GM12878 (cell line): ENCODE data around the gene HUNK. TPM values are rescaled to one million over a fixed set of nuclear protein-coding genes. Genes with fewer than 3 reads are reported as not detected.

Source experiments
- ATAC-seq: fragments of 200-7000 bp; cut with Tn5 transposase; 3 replicates; pipeline ENCODE4 v1.9.1; 2020; ENCODE audit warnings: mild to moderate bottlenecking, moderate library complexity
- BruUV-seq: library from RNA; stranded (reverse); fragments of 400-500 nt; replicated peaks from 2 replicates; lab custom pipeline; 2021; lab: Mats Ljungman, UMichigan
- CTCF ChIA-PET: fragments of 300-600 bp; sonication (Branson Sonifier 250); formaldehyde crosslinking; extraction: SDS; loops from one replicate; lab custom pipeline; 2021; ENCODE audit warnings: inconsistent platforms; lab: Yijun Ruan, JAX
- POLR2A ChIA-PET: fragments of 350-600 bp; formaldehyde crosslinking; extraction: SDS; loops from one replicate; lab custom pipeline; 2021; ENCODE audit warnings: inconsistent platforms; lab: Charles Lee
- RAD21 ChIA-PET: fragments of 300-600 bp; sonication (Branson Sonifier 250); formaldehyde crosslinking; loops from one replicate; lab custom pipeline; 2023; ENCODE audit warnings: antibody characterized with exemption; ENCODE audit not compliant: unreplicated experiment; lab: Charles Lee
- SMC1A ChIA-PET: fragments of 300-600 bp; sonication (Branson Sonifier 250); formaldehyde crosslinking; loops from one replicate; lab custom pipeline; 2023; ENCODE audit not compliant: unreplicated experiment, uncharacterized antibody; lab: Charles Lee
- DNase-seq: peaks from one replicate; pipeline ENCODE4 v3.0.0-alpha.2; 2011; ENCODE audit warnings: low read depth, low spot score
- FAIRE-seq: peaks from 3 replicates; lab custom pipeline; 2011; peaks lifted over from hg19 to GRCh38; lab: Jason Lieb, UNC
- H2AFZ ChIP-seq: 2 replicates; pipeline ENCODE4 v1.6.0; 2011; ENCODE audit warnings: low read depth, low read length, control low read depth; ENCODE audit not compliant: control insufficient read depth
- H3K27ac ChIP-seq: 2 replicates; pipeline ENCODE4 v1.5.1; 2011; ENCODE audit warnings: control low read depth; ENCODE audit not compliant: control insufficient read depth, insufficient read depth
- H3K27me3 ChIP-seq, 2 experiments: replicated peaks in 1 of 2; 2 replicates each; pipeline versions ENCODE4 v1.6.0 to v1.6.1; 2011; ENCODE audit warnings: low read length in 1 of 2; ENCODE audit not compliant: control insufficient read depth in 2 of 2, insufficient read depth in 2 of 2
- H3K36me3 ChIP-seq, 2 experiments: 2 replicates each; pipeline ENCODE4 v1.5.1; 2011; ENCODE audit warnings: low read length in 1 of 2; ENCODE audit not compliant: control insufficient read depth in 2 of 2, insufficient read depth in 2 of 2
- H3K4me1 ChIP-seq: 2 replicates; pipeline ENCODE4 v1.6.1; 2011; ENCODE audit warnings: mild to moderate bottlenecking, low read length, moderate library complexity, mixed read lengths; ENCODE audit not compliant: control insufficient read depth, insufficient read depth
- H3K4me2 ChIP-seq: 2 replicates; pipeline ENCODE4 v1.6.0; 2011; ENCODE audit warnings: control low read depth; ENCODE audit not compliant: control insufficient read depth, insufficient read depth
- H3K4me3 ChIP-seq: fragments of 200-600 bp; sonication (generic); 2 replicates; pipeline ENCODE4 v1.5.1; 2016
- H3K79me2 ChIP-seq: 2 replicates; pipeline ENCODE4 v1.6.0; 2011; ENCODE audit warnings: low read length; ENCODE audit not compliant: control insufficient read depth, insufficient read depth
- H3K9ac ChIP-seq: 2 replicates; pipeline ENCODE4 v1.8.0; 2011; ENCODE audit warnings: low read length, control low read depth, mixed read lengths; ENCODE audit not compliant: control insufficient read depth, insufficient read depth
- H3K9me3 ChIP-seq: replicated peaks from 3 replicates; pipeline ENCODE4 v1.5.1; 2011; ENCODE audit warnings: mild to moderate bottlenecking, low read length; ENCODE audit not compliant: control insufficient read depth, insufficient read depth
- H4K20me1 ChIP-seq: 2 replicates; pipeline ENCODE4 v1.6.0; 2011; ENCODE audit not compliant: control insufficient read depth, insufficient read depth
- MTA3 ChIP-seq: IDR thresholded peaks from 2 replicates; pipeline ENCODE4 v1.6.1; 2012; ENCODE audit warnings: low read length, inconsistent platforms, borderline replicate concordance
- NR2C1 ChIP-seq: fragments of 450-650 bp; IDR thresholded peaks from 2 replicates; pipeline ENCODE4 v1.6.1; 2017; ENCODE audit warnings: antibody characterized with exemption, mild to moderate bottlenecking, moderate library complexity
- PAX5 ChIP-seq: IDR thresholded peaks from 2 replicates; pipeline ENCODE4 v1.6.1; 2011; ENCODE audit warnings: low read depth, low read length, borderline replicate concordance
- WGBS: methylation state at CpG from one replicate; pipeline ENCODE4 v1.1.6; 2016; ENCODE audit warnings: low lambda C conversion rate; ENCODE audit not compliant: insufficient replicate concordance, insufficient coverage; ENCODE audit errors: missing lambda C conversion rate; 5-methylcytosine and 5-hydroxymethylcytosine counted together
- in situ Hi-C: fragments of 300-500 bp; cut with MboI; formaldehyde crosslinking; loops from 9 replicates; pipeline ENCODE4 v1.14.3; 2018; ENCODE audit warnings: mixed read lengths
- intact Hi-C: fragments of 100-400 bp; cut with micrococcal nuclease; formaldehyde crosslinking; loops from one replicate; pipeline ENCODE4 v1.14.2; 2022; ENCODE audit not compliant: unreplicated experiment
- polyA plus RNA-seq, 11 experiments: library from polyadenylated mRNA; depleted of rRNA in 4 of 11; unstranded in 6 of 11; stranded (reverse) in 5 of 11; fragments of >200 nt; fragmentation: Nextera tagmentation in 4 of 11; fragmentation: Illumina TruSeq in 1 of 11; extraction: Ambion mirVana in 4 of 11; extraction: Trizol in 1 of 11; gene quantifications; 1 replicate in 1 of 11; 2 replicates in 10 of 11; pipeline versions ENCODE4 v1.2.1 to v1.2.3, GENCODE V29; 2011 to 2016; ENCODE audit warnings: inconsistent platforms in 2 of 11, missing spikeins in 2 of 11, low read depth in 1 of 11
- total RNA-seq, 4 experiments: library from RNA; depleted of rRNA in 3 of 4; stranded (reverse); fragments of >200 nt in 3 of 4; fragmentation: Illumina TruSeq in 1 of 4; extraction: Trizol in 1 of 4; gene quantifications; 2 replicates each; pipeline versions ENCODE4 v1.2.1 to v1.2.3, GENCODE V29; 2013 to 2021
- TF ChIP-seq, protein P1 (sequence below): fragments of 450-650 bp; IDR thresholded peaks from 2 replicates; pipeline ENCODE4 v1.6.1; 2017; ENCODE audit warnings: mild to moderate bottlenecking
- TF ChIP-seq, protein P2 (sequence below): IDR thresholded peaks from 2 replicates; pipeline ENCODE4 v1.6.1; 2011; ENCODE audit warnings: low read depth, mild to moderate bottlenecking, low read length, moderate library complexity, borderline replicate concordance; ENCODE audit errors: extremely low read depth
- TF ChIP-seq, protein P3 (sequence below): fragments of 450-650 bp; IDR thresholded peaks from 2 replicates; pipeline ENCODE4 v1.6.1; 2017; ENCODE audit warnings: mild to moderate bottlenecking, low read depth, inconsistent platforms; ENCODE audit not compliant: poor library complexity, severe bottlenecking
- TF ChIP-seq, protein P4 (sequence below): IDR thresholded peaks from 2 replicates; pipeline ENCODE4 v1.6.1; 2012; ENCODE audit warnings: low read length, inconsistent platforms

The HUNK gene
- total and polyA plus RNA-seq, 10 of the 15 experiments (the other 5 are each of a cell fraction or from before 2014, with no cell fraction given), result under 0.01 to 0.14 (median 0.03) TPM; not detected in 7

DNA sequence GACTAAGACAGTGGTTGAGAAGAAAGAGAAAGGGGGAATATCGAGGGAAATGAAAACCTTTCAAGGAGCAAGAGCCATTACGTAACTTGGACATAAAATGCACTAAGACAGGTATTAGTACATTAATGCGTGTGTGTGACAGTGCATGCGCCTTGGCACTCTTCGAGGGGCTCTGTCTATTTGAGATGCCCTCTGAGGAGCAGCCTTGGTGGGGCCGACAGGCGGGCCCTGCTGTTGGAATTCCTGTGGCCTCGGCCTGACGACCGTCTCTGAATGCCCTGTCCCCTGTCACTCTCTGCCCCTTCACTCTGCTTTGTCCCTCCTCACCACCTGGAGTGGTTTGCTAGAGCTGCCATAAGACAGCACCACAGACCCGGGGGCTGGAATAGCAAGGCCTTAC, 12.3 kb downstream of the HUNK start (continued):
- TF ChIP-seq, protein P1, sequence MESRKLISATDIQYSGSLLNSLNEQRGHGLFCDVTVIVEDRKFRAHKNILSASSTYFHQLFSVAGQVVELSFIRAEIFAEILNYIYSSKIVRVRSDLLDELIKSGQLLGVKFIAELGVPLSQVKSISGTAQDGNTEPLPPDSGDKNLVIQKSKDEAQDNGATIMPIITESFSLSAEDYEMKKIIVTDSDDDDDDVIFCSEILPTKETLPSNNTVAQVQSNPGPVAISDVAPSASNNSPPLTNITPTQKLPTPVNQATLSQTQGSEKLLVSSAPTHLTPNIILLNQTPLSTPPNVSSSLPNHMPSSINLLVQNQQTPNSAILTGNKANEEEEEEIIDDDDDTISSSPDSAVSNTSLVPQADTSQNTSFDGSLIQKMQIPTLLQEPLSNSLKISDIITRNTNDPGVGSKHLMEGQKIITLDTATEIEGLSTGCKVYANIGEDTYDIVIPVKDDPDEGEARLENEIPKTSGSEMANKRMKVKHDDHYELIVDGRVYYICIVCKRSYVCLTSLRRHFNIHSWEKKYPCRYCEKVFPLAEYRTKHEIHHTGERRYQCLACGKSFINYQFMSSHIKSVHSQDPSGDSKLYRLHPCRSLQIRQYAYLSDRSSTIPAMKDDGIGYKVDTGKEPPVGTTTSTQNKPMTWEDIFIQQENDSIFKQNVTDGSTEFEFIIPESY, result no peak
- TF ChIP-seq, protein P2, sequence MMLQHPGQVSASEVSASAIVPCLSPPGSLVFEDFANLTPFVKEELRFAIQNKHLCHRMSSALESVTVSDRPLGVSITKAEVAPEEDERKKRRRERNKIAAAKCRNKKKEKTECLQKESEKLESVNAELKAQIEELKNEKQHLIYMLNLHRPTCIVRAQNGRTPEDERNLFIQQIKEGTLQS, result no peak
- TF ChIP-seq, protein P3, sequence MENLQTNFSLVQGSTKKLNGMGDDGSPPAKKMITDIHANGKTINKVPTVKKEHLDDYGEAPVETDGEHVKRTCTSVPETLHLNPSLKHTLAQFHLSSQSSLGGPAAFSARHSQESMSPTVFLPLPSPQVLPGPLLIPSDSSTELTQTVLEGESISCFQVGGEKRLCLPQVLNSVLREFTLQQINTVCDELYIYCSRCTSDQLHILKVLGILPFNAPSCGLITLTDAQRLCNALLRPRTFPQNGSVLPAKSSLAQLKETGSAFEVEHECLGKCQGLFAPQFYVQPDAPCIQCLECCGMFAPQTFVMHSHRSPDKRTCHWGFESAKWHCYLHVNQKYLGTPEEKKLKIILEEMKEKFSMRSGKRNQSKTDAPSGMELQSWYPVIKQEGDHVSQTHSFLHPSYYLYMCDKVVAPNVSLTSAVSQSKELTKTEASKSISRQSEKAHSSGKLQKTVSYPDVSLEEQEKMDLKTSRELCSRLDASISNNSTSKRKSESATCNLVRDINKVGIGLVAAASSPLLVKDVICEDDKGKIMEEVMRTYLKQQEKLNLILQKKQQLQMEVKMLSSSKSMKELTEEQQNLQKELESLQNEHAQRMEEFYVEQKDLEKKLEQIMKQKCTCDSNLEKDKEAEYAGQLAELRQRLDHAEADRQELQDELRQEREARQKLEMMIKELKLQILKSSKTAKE, result no peak
- no peak for TF ChIP-seq PAX5
- no peak for TF ChIP-seq NR2C1
- no peak for TF ChIP-seq MTA3

DNA sequence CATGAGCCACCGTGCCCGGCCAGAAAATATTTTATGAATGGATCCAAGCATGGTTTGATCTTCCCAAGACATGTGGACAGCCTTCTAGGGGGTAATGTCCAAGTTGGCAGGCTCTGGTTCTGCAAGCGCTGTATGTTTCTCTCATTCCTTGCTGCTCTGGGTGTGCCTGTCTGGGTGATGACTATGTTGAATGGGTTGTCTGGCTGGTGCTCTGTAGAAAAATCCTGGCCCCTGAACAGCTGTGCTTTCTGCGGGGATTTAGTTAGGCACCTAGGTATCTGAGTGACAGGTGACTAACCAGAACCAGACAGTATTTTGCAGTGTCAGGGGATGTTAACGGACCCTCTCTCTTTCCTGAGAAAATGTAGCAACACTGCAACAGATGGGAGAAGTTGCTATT, 14.1 kb downstream of the HUNK start:
- intact Hi-C loops, result no loop called here
- SMC1A ChIA-PET, result no interaction called here
- TF ChIP-seq, protein P4, sequence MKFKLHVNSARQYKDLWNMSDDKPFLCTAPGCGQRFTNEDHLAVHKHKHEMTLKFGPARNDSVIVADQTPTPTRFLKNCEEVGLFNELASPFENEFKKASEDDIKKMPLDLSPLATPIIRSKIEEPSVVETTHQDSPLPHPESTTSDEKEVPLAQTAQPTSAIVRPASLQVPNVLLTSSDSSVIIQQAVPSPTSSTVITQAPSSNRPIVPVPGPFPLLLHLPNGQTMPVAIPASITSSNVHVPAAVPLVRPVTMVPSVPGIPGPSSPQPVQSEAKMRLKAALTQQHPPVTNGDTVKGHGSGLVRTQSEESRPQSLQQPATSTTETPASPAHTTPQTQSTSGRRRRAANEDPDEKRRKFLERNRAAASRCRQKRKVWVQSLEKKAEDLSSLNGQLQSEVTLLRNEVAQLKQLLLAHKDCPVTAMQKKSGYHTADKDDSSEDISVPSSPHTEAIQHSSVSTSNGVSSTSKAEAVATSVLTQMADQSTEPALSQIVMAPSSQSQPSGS, result no peak

More for the DNA sequence above, 14.1 kb downstream of the HUNK start:
- Histone ChIP-seq H3K27ac (no peak overlapping the region), H2AFZ (no peak overlapping the region), H3K9me3 (no peaks in the 10 kb centered on the region; the same call in 2 of the 3 replicates), H3K36me3 (no peaks in the 10 kb centered on the region), H3K4me3 (no peak overlapping the region), H3K4me2 (no peak overlapping the region), H3K4me1 (no peaks in the 10 kb centered on the region), H3K27me3 (no peaks in the 10 kb centered on the region; a peak in 1 of 4 replicates), H3K9ac (no peak overlapping the region), H4K20me1 (no peaks in the 10 kb centered on the region), H3K79me2 (no peaks in the 10 kb centered on the region)
- ATAC-seq (no peak), FAIRE-seq (no peak), DNase-seq (no peak)
- ChIA-PET RAD21 (no interaction called here), CTCF (no interaction called here), POLR2A (no interaction called here)
- in situ Hi-C loops, result no loop called here
- 54% methylated on average over 5 of the region's 5 CpGs for WGBS
- BruUV-seq, result no TSS peak
